ENCODE results near the gene MAST2. TPM values are rescaled to one million over a fixed set of nuclear protein-coding genes. Genes with fewer than 3 reads are reported as not detected.

MAST2 gene
- total and polyA plus RNA-seq, 2 donors: 40.0 to 53.0 TPM

DNA sequence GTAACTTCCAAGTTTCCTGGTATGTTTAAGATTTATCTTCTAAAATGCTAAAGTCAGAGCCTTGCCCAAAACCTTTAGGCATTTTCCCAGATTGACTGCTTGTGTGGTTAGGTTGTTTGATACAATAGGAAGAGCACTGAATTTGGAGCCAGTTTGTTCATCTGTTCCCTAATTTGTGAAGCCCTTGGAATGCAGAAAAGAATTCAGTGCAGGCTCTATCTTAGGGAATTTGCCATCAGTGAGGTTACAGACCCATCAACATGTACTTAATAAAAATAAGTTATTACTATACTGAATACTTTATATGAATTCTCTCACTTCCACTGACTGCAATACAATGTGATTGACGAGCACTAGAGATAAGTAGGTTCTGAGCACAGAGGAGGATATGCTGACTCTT, 208.8 kb downstream of the MAST2 start:
- WGBS: 64% methylated on average over 1 of the region's 1 CpG
- no peak overlapping the region for H3K4me3 ChIP-seq (ENCODE audit: low read depth, low read length)
- no peak overlapping the region for H3K27ac ChIP-seq (ENCODE audit: low read depth)
- H3K36me3 ChIP-seq (ENCODE audit: insufficient read depth): no peaks in the 10 kb centered on the region
- H3K4me1 ChIP-seq (ENCODE audit: insufficient read depth): no peaks in the 10 kb centered on the region
- no peak for DNase-seq (ENCODE audit: extremely low spot score)

DNA sequence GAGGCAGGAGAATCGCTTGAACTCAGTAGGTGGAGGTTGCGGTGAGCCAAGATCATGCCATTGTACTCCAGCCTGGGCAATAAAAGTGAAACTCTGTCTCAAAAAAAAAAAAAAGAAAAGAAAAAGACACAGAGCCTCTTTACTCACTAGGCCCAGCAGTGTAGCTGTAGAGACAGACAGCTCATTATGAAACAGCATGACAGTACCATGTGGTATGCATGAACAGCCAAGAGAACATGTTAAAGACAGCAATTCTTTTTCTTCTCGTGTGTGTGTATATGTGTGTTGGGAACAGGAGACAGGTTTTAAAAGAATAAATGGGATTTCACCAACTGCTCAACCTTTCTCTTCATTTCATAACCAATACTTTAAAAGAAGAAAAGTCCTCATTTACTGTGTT, 210.2 kb downstream of the MAST2 start:
- WGBS: 97% methylated on average over 3 of the region's 3 CpGs
- Histone ChIP-seq H3K4me1 (ENCODE audit: insufficient read depth) (no peaks in the 10 kb centered on the region), H3K4me3 (ENCODE audit: low read depth, low read length) (no peak overlapping the region), H3K27ac (ENCODE audit: low read depth) (no peak overlapping the region), H3K36me3 (ENCODE audit: insufficient read depth) (no peaks in the 10 kb centered on the region)
- no peak for DNase-seq (ENCODE audit: extremely low spot score)

DNA sequence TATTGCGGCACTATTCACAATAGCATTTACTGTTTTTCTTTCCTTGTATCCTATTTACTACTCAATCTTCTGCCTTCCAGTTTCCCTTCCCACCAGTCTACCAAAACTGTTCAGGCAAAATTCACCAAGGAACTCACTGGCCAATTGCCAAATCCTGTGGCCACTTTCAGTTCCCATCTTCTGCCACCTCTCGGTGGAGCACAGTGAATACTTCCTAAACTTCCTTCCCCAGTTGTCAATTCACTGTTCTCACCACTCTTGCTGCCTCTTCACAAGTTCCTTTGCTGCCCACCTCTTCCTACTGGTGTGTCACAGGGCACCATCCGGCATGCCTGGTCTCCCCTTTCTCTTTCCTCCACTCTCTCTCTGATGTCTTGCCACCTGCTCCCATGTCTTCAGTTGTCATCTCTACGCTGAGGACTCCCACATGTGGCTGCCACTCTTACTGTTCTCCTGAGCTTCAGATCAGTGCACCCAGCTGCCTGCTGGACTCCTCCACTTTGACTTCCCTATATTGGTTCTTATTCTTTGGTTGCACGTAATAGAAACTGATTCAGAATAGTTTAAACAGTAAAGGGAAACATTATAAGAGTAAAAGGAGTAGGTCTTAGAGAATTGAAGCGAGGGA, 214.6 kb downstream of the MAST2 start:
- no peaks in the 10 kb centered on the region for H3K4me1 ChIP-seq (ENCODE audit: insufficient read depth)
- no peaks in the 10 kb centered on the region for H3K36me3 ChIP-seq (ENCODE audit: insufficient read depth)
- DNase-seq (ENCODE audit: extremely low spot score): no peak
- H3K27ac ChIP-seq (ENCODE audit: low read depth): no peak overlapping the region
- 93% methylated on average over 6 of the region's 6 CpGs for WGBS
- H3K4me3 ChIP-seq (ENCODE audit: low read depth, low read length): no peak overlapping the region

DNA sequence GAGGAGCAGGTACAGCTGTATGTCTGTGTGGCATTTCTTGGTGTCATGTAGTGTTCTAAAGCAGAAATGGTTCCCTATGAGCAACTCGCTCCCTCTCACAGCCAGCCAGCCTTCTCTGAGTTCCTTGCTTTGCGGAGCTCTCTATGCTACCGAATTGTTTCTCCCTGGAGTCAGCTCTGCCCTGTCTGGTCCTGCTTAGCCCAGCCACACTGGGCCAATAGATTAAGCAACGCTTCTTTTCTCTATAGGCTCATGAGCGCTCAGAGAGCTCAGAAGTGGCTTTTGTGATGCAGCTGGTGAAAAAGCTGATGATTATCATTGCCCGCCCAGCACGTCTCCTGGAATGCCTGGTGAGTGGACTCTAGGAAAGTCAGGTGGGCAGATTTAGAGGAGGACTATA, 215.9 kb downstream of the MAST2 start:
- Histone ChIP-seq H3K4me1 (ENCODE audit: insufficient read depth) (no peaks in the 10 kb centered on the region), H3K36me3 (ENCODE audit: insufficient read depth) (no peaks in the 10 kb centered on the region), H3K4me3 (ENCODE audit: low read depth, low read length) (no peak overlapping the region), H3K27ac (ENCODE audit: low read depth) (no peak overlapping the region)
- DNase-seq (ENCODE audit: extremely low spot score): no peak
- 92% methylated on average over 7 of the region's 7 CpGs for WGBS

DNA sequence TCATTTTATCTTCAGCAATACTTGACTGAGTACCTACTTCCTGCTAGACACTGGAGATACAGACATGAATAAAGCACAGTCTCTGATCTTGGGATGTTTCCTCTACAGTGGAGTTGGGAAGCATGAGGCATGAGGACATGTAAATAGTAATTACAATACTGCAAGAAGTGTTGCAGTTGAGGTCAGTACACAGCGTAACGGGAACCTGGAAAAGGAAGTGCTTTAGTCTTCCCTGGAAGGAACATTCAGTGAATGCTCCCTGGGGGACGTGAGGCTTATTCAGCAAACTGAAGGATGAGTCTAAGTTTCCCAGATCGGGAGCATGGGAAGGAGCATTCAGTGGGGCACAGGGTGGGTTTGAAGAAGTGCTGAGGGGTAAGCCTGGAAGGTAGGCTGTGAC, 216.6 kb downstream of the MAST2 start:
- Histone ChIP-seq H3K4me1 (ENCODE audit: insufficient read depth) (no peaks in the 10 kb centered on the region), H3K27ac (ENCODE audit: low read depth) (no peak overlapping the region), H3K4me3 (ENCODE audit: low read depth, low read length) (no peak overlapping the region), H3K36me3 (ENCODE audit: insufficient read depth) (no peaks in the 10 kb centered on the region)
- DNase-seq (ENCODE audit: extremely low spot score): no peak
- 68% methylated on average over 4 of the region's 4 CpGs for whole genome bisulfite sequencing

DNA sequence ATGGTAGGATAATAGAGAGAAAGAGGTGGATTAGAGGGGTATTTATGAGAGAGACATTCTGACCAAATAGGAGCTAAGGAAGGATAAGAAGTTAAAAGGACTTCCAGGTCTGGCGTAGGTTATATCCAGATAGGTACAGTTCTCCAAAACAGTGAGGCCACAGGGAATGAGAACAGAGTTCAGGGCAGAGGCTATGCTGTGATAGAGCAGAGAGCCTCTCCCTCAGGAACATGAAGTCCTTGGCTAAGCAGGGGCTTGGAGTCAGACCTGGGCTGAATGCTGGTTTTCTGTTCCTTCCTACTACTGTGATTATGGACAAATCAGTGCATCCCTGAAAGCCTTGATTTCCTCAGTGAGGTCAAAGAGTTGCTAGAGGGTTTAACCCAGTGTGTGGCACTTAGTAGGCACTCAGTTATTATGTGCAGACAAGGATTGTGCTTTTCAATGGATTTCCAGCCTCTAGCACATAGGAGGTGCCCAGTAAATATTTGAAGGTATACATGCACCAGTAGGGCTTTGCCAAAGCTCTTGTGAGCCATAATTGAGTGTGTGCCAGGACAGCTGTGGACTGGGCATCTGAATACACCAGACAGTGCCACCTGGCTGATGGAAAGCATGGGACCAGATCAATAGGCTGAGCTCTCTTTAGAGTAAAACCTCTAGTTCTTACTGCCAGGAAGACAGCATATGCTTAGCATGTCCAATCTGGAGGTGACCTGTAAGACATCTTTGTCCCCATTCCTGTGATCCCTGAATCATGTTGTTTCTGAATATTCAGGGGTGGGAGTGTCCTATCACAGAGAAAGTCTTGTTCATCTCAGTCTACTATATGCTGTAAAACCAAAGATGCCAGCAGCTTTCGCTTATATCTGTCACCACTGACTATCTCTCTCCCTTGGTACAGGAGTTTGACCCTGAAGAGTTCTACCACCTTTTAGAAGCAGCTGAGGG, 217.9 kb downstream of the MAST2 start:
- H3K27ac ChIP-seq (ENCODE audit: low read depth): no peak overlapping the region
- H3K4me1 ChIP-seq (ENCODE audit: insufficient read depth): no peaks in the 10 kb centered on the region
- no peak overlapping the region for H3K4me3 ChIP-seq (ENCODE audit: low read depth, low read length)
- no peaks in the 10 kb centered on the region for H3K36me3 ChIP-seq (ENCODE audit: insufficient read depth)
- 95% methylated on average over 2 of the region's 2 CpGs for WGBS
- no peak for DNase-seq (ENCODE audit: extremely low spot score)

DNA sequence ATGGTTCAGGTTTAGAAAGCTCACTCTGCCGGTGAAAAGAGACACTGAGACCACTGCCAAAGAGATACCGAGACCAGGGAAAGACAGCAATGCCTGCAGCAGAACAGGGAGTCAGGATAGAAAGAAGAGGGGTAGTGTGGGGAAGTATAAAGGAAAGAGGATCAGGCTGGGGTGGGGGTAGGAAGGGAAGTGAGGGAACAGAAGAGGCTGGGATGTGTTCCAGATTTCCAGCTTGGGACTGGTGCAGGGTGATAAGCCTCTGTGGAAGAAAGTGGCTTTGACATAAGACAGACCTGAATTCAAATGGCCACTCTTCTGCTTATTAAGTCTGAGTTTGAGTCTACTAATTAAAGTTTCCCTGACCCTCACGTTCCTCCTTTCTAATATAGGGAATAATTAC, 223.1 kb downstream of the MAST2 start:
- no peak for DNase-seq (ENCODE audit: extremely low spot score)
- Histone ChIP-seq H3K27ac (ENCODE audit: low read depth) (no peak overlapping the region), H3K4me3 (ENCODE audit: low read depth, low read length) (no peak overlapping the region), H3K36me3 (ENCODE audit: insufficient read depth) (no peaks in the 10 kb centered on the region), H3K4me1 (ENCODE audit: insufficient read depth) (no peaks in the 10 kb centered on the region)
- 46% methylated on average over 3 of the region's 3 CpGs for WGBS

DNA sequence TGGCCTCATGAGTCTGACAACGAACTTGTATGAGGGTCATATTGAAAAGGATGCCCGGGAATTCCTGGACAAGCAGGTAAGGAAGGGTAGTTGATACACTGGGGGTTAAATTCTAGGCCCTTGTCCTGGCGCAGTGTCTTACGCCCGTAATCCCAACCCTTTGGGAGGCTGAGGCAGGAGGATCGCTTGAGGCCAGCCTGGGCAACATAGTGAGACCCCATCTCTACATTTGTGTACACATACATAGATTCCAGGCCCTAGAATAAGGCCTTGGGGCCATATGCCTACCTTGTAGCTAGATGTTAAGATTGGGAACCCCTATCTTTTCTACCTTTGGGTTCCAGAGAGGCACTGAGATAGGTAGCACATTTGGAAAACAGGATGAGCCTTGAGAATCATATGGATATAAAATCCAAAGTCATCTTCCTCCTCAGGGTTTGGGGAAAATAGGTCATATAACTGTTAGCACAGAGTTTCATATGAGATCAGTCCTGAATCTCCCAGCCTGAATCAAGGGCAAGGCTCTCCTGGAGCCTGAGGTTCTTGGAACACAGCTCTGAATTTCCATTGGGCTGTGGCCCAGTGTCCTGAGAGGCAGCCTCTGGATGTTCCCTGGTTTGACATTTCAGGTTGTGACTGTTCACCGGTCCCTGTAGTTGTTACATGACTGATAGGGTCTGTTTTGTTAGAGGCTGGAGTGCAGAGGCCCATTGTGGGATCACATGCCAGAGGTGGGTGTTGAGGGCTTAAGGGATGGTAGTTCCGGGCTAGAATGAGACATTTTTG, 224.6 kb downstream of the MAST2 start:
- 95% methylated on average over 8 of the region's 8 CpGs for WGBS
- DNase-seq (ENCODE audit: extremely low spot score): no peak
- Histone ChIP-seq H3K27ac (ENCODE audit: low read depth) (no peak overlapping the region), H3K36me3 (ENCODE audit: insufficient read depth) (no peaks in the 10 kb centered on the region), H3K4me1 (ENCODE audit: insufficient read depth) (no peaks in the 10 kb centered on the region), H3K4me3 (ENCODE audit: low read depth, low read length) (no peak overlapping the region)

DNA sequence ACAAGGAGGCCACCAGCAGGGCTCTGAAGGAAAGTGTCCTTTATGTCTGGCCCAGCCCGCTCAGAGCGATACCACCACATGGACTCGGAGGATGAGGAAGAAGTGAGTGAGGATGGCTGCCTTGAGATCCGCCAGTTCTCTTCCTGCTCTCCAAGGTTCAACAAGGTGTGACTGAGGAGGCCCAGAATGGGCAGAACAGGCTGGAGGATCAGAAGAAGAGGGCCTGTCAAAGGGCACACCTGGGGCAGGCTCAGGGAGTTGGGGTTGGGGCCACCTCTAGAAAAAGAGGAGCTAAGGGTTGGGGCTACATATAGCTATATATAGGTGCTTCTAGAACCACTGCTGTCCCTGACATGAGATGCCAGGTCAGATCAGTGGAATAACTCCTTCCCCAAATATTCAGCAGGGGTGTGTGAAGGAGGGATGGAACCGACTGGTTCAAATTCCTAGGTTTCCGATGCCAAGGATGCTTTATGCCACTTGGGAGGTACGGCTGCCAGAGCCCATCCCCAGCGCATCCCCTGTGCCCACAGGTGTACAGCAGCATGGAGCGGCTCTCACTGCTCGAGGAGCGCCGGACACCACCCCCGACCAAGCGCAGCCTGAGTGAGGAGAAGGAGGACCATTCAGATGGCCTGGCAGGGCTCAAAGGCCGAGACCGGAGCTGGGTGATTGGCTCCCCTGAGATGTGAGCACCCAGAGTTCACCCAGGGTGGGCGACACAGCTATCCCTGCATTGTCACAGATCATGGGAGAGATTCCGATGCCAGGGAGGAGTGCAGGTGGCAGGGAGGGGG, 226.9 kb downstream of the MAST2 start:
- 96% methylated on average over 18 of the region's 18 CpGs for WGBS
- H3K4me3 ChIP-seq (ENCODE audit: low read depth, low read length): no peak overlapping the region
- no peaks in the 10 kb centered on the region for H3K4me1 ChIP-seq (ENCODE audit: insufficient read depth)
- H3K36me3 ChIP-seq (ENCODE audit: insufficient read depth): no peaks in the 10 kb centered on the region
- no peak for DNase-seq (ENCODE audit: extremely low spot score)
- no peak overlapping the region for H3K27ac ChIP-seq (ENCODE audit: low read depth)

DNA sequence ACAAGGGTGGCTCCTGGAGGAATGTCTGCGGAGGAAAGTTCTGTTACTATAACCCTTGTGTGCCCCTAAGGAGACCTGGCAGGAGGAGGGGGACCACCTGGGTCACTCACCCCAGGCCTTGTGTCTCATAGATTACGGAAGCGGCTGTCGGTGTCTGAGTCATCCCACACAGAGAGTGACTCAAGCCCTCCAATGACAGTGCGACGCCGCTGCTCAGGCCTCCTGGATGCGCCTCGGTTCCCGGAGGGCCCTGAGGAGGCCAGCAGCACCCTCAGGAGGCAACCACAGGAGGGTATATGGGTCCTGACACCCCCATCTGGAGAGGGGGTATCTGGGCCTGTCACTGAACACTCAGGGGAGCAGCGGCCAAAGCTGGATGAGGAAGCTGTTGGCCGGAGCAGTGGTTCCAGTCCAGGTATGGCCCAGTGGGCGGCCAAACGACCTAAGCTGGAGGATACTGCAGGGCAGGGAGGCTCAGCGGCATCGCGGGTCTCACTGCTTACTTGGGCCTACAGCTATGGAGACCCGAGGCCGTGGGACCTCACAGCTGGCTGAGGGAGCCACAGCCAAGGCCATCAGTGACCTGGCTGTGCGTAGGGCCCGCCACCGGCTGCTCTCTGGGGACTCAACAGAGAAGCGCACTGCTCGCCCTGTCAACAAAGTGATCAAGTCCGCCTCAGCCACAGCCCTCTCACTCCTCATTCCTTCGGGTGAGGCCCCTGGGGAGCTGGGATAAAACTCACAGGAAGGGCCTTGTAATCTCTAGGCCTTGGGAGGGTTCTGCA, 227.7 kb downstream of the MAST2 start:
- no peaks in the 10 kb centered on the region for H3K4me1 ChIP-seq (ENCODE audit: insufficient read depth)
- DNase-seq (ENCODE audit: extremely low spot score): no peak
- no peak overlapping the region for H3K4me3 ChIP-seq (ENCODE audit: low read depth, low read length)
- H3K36me3 ChIP-seq (ENCODE audit: insufficient read depth): no peaks in the 10 kb centered on the region
- no peak overlapping the region for H3K27ac ChIP-seq (ENCODE audit: low read depth)
- WGBS: 95% methylated on average over 26 of the region's 26 CpGs

DNA sequence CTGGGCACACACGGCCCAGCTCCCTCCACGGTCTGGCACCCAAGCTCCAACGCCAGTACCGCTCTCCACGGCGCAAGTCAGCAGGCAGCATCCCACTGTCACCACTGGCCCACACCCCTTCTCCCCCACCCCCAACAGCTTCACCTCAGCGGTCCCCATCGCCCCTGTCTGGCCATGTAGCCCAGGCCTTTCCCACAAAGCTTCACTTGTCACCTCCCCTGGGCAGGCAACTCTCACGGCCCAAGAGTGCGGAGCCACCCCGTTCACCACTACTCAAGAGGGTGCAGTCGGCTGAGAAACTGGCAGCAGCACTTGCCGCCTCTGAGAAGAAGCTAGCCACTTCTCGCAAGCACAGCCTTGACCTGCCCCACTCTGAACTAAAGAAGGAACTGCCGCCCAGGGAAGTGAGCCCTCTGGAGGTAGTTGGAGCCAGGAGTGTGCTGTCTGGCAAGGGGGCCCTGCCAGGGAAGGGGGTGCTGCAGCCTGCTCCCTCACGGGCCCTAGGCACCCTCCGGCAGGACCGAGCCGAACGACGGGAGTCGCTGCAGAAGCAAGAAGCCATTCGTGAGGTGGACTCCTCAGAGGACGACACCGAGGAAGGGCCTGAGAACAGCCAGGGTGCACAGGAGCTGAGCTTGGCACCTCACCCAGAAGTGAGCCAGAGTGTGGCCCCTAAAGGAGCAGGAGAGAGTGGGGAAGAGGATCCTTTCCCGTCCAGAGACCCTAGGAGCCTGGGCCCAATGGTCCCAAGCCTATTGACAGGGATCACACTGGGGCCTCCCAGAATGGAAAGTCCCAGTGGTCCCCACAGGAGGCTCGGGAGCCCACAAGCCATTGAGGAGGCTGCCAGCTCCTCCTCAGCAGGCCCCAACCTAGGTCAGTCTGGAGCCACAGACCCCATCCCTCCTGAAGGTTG, 231.4 kb downstream of the MAST2 start:
- 90% methylated on average over 27 of the region's 27 CpGs for WGBS
- no peak overlapping the region for H3K27ac ChIP-seq (ENCODE audit: low read depth)
- H3K36me3 ChIP-seq (ENCODE audit: insufficient read depth): no peaks in the 10 kb centered on the region
- DNase-seq (ENCODE audit: extremely low spot score): no peak
- no peaks in the 10 kb centered on the region for H3K4me1 ChIP-seq (ENCODE audit: insufficient read depth)
- H3K4me3 ChIP-seq (ENCODE audit: low read depth, low read length): no peak overlapping the region

All from urinary bladder (tissue), 4 donors.